Testis (tissue), 2 donors: Measurements from ENCODE around the gene SPON1.

Experiments used
- CTCF ChIP-seq, 3 experiments: fragments of 450-650 bp in 2 of 3; fragments of 200-600 bp in 1 of 3; sonication (generic) in 1 of 3; IDR thresholded peaks; one replicate each; pipeline ENCODE4 v1.5.1; 2016 to 2019; ENCODE audit warnings: antibody characterized with exemption in 3 of 3, mild to moderate bottlenecking in 2 of 3, moderate library complexity in 1 of 3
- POLR2A ChIP-seq: fragments of 450-650 bp; IDR thresholded peaks from one replicate; pipeline ENCODE4 v1.6.1; 2017; ENCODE audit warnings: antibody characterized with exemption, mild to moderate bottlenecking, moderate library complexity

GRCh38 chr11:14300661-14301304, 338.3 kb downstream of the SPON1 start:
- peak; percentile 59 to 76 (median 63) for TF ChIP-seq CTCF (IDR thresholded peaks at IDR 0.05)
- TF ChIP-seq POLR2A: no peak
